Transverse colon (tissue), 4 donors: ENCODE data around the gene MROH7. TPM values are rescaled to one million over a fixed set of nuclear protein-coding genes. Genes with fewer than 3 reads are reported as not detected.

Source experiments
- DNase-seq: peaks from one replicate; pipeline ENCODE4 v3.0.0-alpha.2; 2019
- H3K27ac ChIP-seq, 4 donors: fragments of 200-600 bp; sonication (generic); 2 replicates each; pipeline ENCODE4 v1.5.1; 2016 to 2018; ENCODE audit warnings: inconsistent platforms in 4 of 4
- H3K27me3 ChIP-seq: fragments of 200-600 bp; sonication (generic); 2 replicates; pipeline ENCODE4 v1.5.1; 2017; ENCODE audit warnings: inconsistent platforms
- H3K36me3 ChIP-seq, 4 donors: fragments of 200-600 bp; sonication (generic); 2 replicates each; pipeline ENCODE4 v1.5.1; 2017 to 2019; ENCODE audit warnings: inconsistent platforms in 4 of 4
- H3K4me1 ChIP-seq, 4 donors: fragments of 200-600 bp; sonication (generic); 2 replicates each; pipeline ENCODE4 v1.5.1; 2017 to 2020; ENCODE audit warnings: inconsistent platforms in 4 of 4
- H3K4me3 ChIP-seq, 4 donors: fragments of 200-600 bp; sonication (generic); 1 replicate in 1 of 4; 2 replicates in 3 of 4; pipeline versions ENCODE4 v1.5.1 to v1.6.1; 2017 to 2019; ENCODE audit warnings: inconsistent platforms in 4 of 4
- H3K9me3 ChIP-seq, 2 donors: fragments of 200-600 bp; sonication (generic); 2 replicates each; pipeline ENCODE4 v1.5.1; 2017 to 2019; ENCODE audit warnings: inconsistent platforms in 2 of 2
- CTCF ChIP-seq, 5 experiments: fragments of 200-600 bp in 3 of 5; fragments of 450-650 bp in 2 of 5; sonication (generic) in 3 of 5; IDR thresholded peaks; 1 replicate in 2 of 5; 2 replicates in 3 of 5; pipeline ENCODE4 v1.5.1; 2016 to 2017; ENCODE audit warnings: antibody characterized with exemption in 5 of 5, inconsistent platforms in 3 of 5, mild to moderate bottlenecking in 2 of 5, moderate library complexity in 1 of 5
- EP300 ChIP-seq: sonication (generic); formaldehyde crosslinking; IDR thresholded peaks from one replicate; pipeline ENCODE4 v1.6.1; 2017; ENCODE audit warnings: antibody characterized with exemption, low read depth
- POLR2A ChIP-seq: fragments of 450-650 bp; IDR thresholded peaks from one replicate; pipeline ENCODE4 v1.6.1; 2016; ENCODE audit warnings: antibody characterized with exemption, mild to moderate bottlenecking, moderate library complexity
- POLR2AphosphoS5 ChIP-seq, 3 donors: sonication (generic); formaldehyde crosslinking; IDR thresholded peaks; one replicate each; pipeline ENCODE4 v1.6.1; 2016; ENCODE audit warnings: antibody characterized with exemption in 3 of 3
- WGBS, 2 donors: methylation state at CpG; one replicate each; pipeline ENCODE4 v1.1.5; 2018; ENCODE audit warnings: low coverage in 1 of 2; 5-methylcytosine and 5-hydroxymethylcytosine counted together
- in situ Hi-C, 4 donors: fragments of 200-750 bp; cut with MboI; loops; one replicate each; pipeline versions ENCODE4 v1.15.0 to v1.15.1; 2017; ENCODE audit warnings: low sequenced_read_pairs in 3 of 4, low pct_ligation_motif_present in 1 of 4, low pct_unique_long_range_greater_than_20kb in 1 of 4
- intact Hi-C: fragments of 100-400 bp; cut with DNase I; formaldehyde crosslinking; loops from one replicate; pipeline ENCODE4 v1.15.1; 2023; ENCODE audit warnings: low total_unique reads
- total RNA-seq, 4 donors: library from RNA; depleted of rRNA; stranded (reverse); fragments of >200 nt; gene quantifications; one replicate each; pipeline ENCODE4 v1.1.0, GENCODE V29; 2016

The MROH7 gene
- total RNA-seq: 10 to 100 TPM; 16.1 to 69.9 (median 30.5) TPM

GRCh38 chr1:54640863-54641836, at the start of gene MROH7:
Gene MROH7, plus strand, starts transcription at chr1:54641786. Its CDS starts 11,141 bp downstream, at chr1:54652927.
- Histone ChIP-seq H3K36me3 (no peaks in the 10 kb centered on the region), H3K4me1 (peaks cover 0 to 35% (median 8%) of the 10 kb centered on the region in 4 donors), H3K4me3 (no peak within 1 kb of the TSS), H3K27ac (peak within 1 kb of the TSS; percentile 41 to 83 (median 70)), H3K9me3 (peaks cover 9 to 13% of the 10 kb centered on the region in 2 donors), H3K27me3 (no peaks in the 10 kb centered on the region)
- intact Hi-C loops (no loop called here), in situ Hi-C loops (no loop called here)
- 39 to 50% methylated on average over 6 to 8 of the region's 8 CpGs for WGBS, 2 donors
- DNase-seq: peak; percentile 71
- TF ChIP-seq POLR2AphosphoS5 (IDR thresholded peaks at IDR 0.05) (peak in 2 of 3 donors; percentile 49 to 61), EP300 (peak; percentile 54), POLR2A (peak; percentile 16), CTCF (IDR thresholded peaks at IDR 0.05) (no peak)

GRCh38 chr1:54593571-54594160, 47.9 kb upstream of the MROH7 start:
- 94% methylated on average over 10 of the region's 10 CpGs; no CpG with 5 or more reads in 1 of the 2 donors for WGBS, 2 donors
- intact Hi-C loops: no loop called here

GRCh38 chr1:54594463-54594862, 47.1 kb upstream of the MROH7 start:
- in situ Hi-C loops (no loop called here), intact Hi-C loops (no loop called here)
- 91% methylated on average over 16 of the region's 16 CpGs; no CpG with 5 or more reads in 1 of the 2 donors for WGBS, 2 donors
- Histone ChIP-seq H3K36me3 (peaks cover 0 to 15% (median 6%) of the 10 kb centered on the region in 4 donors), H3K4me1 (no peaks in the 10 kb centered on the region), H3K9me3 (no peaks in the 10 kb centered on the region), H3K4me3 (no peak overlapping the region), H3K27ac (no peak overlapping the region), H3K27me3 (no peaks in the 10 kb centered on the region)
- TF ChIP-seq CTCF (IDR thresholded peaks at IDR 0.05): no peak
- TF ChIP-seq EP300: no peak
- no peak for TF ChIP-seq POLR2AphosphoS5 (IDR thresholded peaks at IDR 0.05)
- TF ChIP-seq POLR2A: no peak
- DNase-seq: no peak

More at GRCh38 chr1:54593571-54594160, 47.9 kb upstream of the MROH7 start:
- TF ChIP-seq POLR2A (no peak), EP300 (no peak), CTCF (IDR thresholded peaks at IDR 0.05) (no peak), POLR2AphosphoS5 (IDR thresholded peaks at IDR 0.05) (no peak)
- Histone ChIP-seq H3K27ac (no peak overlapping the region), H3K36me3 (peaks cover 0 to 13% (median 6%) of the 10 kb centered on the region in 4 donors), H3K4me1 (no peaks in the 10 kb centered on the region), H3K27me3 (no peaks in the 10 kb centered on the region), H3K9me3 (no peaks in the 10 kb centered on the region), H3K4me3 (no peak overlapping the region)
- in situ Hi-C loops: no loop called here
- DNase-seq: no peak

- in situ Hi-C loops (no loop called here), intact Hi-C loops (no loop called here)
- no peak overlapping the region for H3K4me3 ChIP-seq
- no peak for DNase-seq
- TF ChIP-seq CTCF (IDR thresholded peaks at IDR 0.05) (no peak), POLR2AphosphoS5 (IDR thresholded peaks at IDR 0.05) (no peak), POLR2A (no peak), EP300 (no peak)
- no peaks in the 10 kb centered on the region for H3K4me1 ChIP-seq
- no peaks in the 10 kb centered on the region for H3K27me3 ChIP-seq
- 97% methylated on average over 3 of the region's 3 CpGs; no CpG with 5 or more reads in 1 of the 2 donors for WGBS, 2 donors
- peaks cover 0 to 17% (median 6%) of the 10 kb centered on the region in 4 donors for H3K36me3 ChIP-seq
- no peaks in the 10 kb centered on the region for H3K9me3 ChIP-seq
- H3K27ac ChIP-seq: no peak overlapping the region
Observed at GRCh38 chr1:54595956-54596498, 45.6 kb upstream of the MROH7 start.
